Caco-2 (cell line): ENCODE data around the gene ABCC4. TPM values are rescaled to one million over a fixed set of nuclear protein-coding genes. Genes with fewer than 3 reads are reported as not detected.

Experiments used
- BruUV-seq: library from RNA; stranded (reverse); fragments of 400-500 nt; replicated peaks from 2 replicates; lab custom pipeline; 2021; lab: Mats Ljungman, UMichigan
- CTCF ChIA-PET: fragments of 300-600 bp; sonication (Branson Sonifier 250); formaldehyde crosslinking; loops from one replicate; lab custom pipeline; 2022; ENCODE audit warnings: antibody characterized with exemption; lab: Charles Lee
- POLR2A ChIA-PET: fragments of 300-600 bp; sonication (Branson Sonifier 250); formaldehyde crosslinking; loops from one replicate; lab custom pipeline; 2022; ENCODE audit warnings: antibody characterized with exemption; lab: Charles Lee
- DNase-seq, 2 experiments: peaks; one replicate each; pipeline versions ENCODE4 v3.0.0 to v3.0.0-alpha.2; 2020 to 2022
- H3K27me3 ChIP-seq: replicated peaks from 2 replicates; pipeline ENCODE4 v1.6.0; 2011; ENCODE audit warnings: low read length; ENCODE audit not compliant: control insufficient read depth, insufficient read depth
- H3K36me3 ChIP-seq: 2 replicates; pipeline ENCODE4 v1.5.1; 2011; ENCODE audit warnings: low read length; ENCODE audit not compliant: control insufficient read depth, insufficient read depth
- H3K4me1 ChIP-seq: fragments of 250-450 bp; sonication (Bioruptor Pico); 2 replicates; pipeline ENCODE4 v1.5.1; 2020; ENCODE audit warnings: mild to moderate bottlenecking
- H3K4me3 ChIP-seq: 2 replicates; pipeline ENCODE4 v1.5.1; 2011; ENCODE audit warnings: low read depth, mild to moderate bottlenecking, control low read depth, low read length
- H3K9me3 ChIP-seq: fragments of 250-450 bp; sonication (Bioruptor Pico); 2 replicates; pipeline ENCODE4 v1.5.1; 2020; ENCODE audit warnings: mild to moderate bottlenecking, moderate library complexity
- H3K27ac Mint-ChIP-seq: one replicate; pipeline ENCODE4 v1.8.0; 2022; ENCODE audit warnings: mixed read lengths; ENCODE audit not compliant: unreplicated experiment
- H3K27me3 Mint-ChIP-seq: one replicate; pipeline ENCODE4 v1.8.0; 2022; ENCODE audit warnings: mixed read lengths; ENCODE audit not compliant: insufficient read depth, unreplicated experiment
- H3K36me3 Mint-ChIP-seq: one replicate; pipeline ENCODE4 v1.8.0; 2022; ENCODE audit warnings: mild to moderate bottlenecking, mixed read lengths; ENCODE audit not compliant: insufficient read depth, unreplicated experiment
- H3K4me1 Mint-ChIP-seq: one replicate; pipeline ENCODE4 v1.8.0; 2022; ENCODE audit warnings: low read depth, mixed read lengths; ENCODE audit not compliant: unreplicated experiment
- H3K4me3 Mint-ChIP-seq: one replicate; pipeline ENCODE4 v1.8.0; 2022; ENCODE audit warnings: mild to moderate bottlenecking, moderate library complexity, mixed read lengths; ENCODE audit not compliant: unreplicated experiment
- H3K9me3 Mint-ChIP-seq: one replicate; pipeline ENCODE4 v1.8.0; 2022; ENCODE audit warnings: mixed read lengths; ENCODE audit not compliant: unreplicated experiment
- intact Hi-C: fragments of 100-400 bp; cut with micrococcal nuclease; formaldehyde crosslinking; loops from one replicate; pipeline ENCODE4 v1.10.0; 2022; ENCODE audit not compliant: unreplicated experiment
- total RNA-seq: library from RNA; stranded (reverse); gene quantifications from 2 replicates; pipeline ENCODE4 v1.2.3, GENCODE V29; 2022
- TF ChIP-seq, protein P1 (sequence below), 2 experiments: fragments of 200-600 bp in 1 of 2; IDR thresholded peaks; 1 replicate in 1 of 2; 2 replicates in 1 of 2; pipeline versions ENCODE4 v1.5.1 to v1.8.0; 2011 to 2022; ENCODE audit warnings: antibody characterized with exemption in 1 of 2, control low read depth in 1 of 2, inconsistent platforms in 1 of 2, low read depth in 1 of 2, low read length in 1 of 2, mild to moderate bottlenecking in 1 of 2, moderate library complexity in 1 of 2; ENCODE audit not compliant: insufficient read depth in 1 of 2, severe bottlenecking in 1 of 2, unreplicated experiment in 1 of 2

ABCC4 gene
- total RNA-seq, 1 experiment from 2014 or later, result 51.9 TPM

- POLR2A ChIA-PET, result no interaction called here
- H3K27ac Mint-ChIP-seq, result no peak overlapping the region
Observed at GRCh38 chr13:95112883-95113282, 188.4 kb downstream of the ABCC4 start.

GRCh38 chr13:95111608-95112007 is 189.6 kb downstream of the ABCC4 start:
- H3K4me3 ChIP-seq, result no peak overlapping the region
- peaks cover 17% of the 10 kb centered on the region; the same call in 1 of the 2 replicates for H3K4me1 ChIP-seq
- peaks cover 51% of the 10 kb centered on the region for H3K36me3 Mint-ChIP-seq
- peaks cover 12% of the 10 kb centered on the region for H3K9me3 Mint-ChIP-seq
- peaks cover 2% of the 10 kb centered on the region; the same call in 1 of the 2 replicates for H3K36me3 ChIP-seq
- H3K27me3 ChIP-seq, result no peaks in the 10 kb centered on the region
- intact Hi-C loops, result no loop called here
- peaks cover 12% of the 10 kb centered on the region for H3K4me1 Mint-ChIP-seq
- H3K9me3 ChIP-seq, result no peaks in the 10 kb centered on the region
- CTCF ChIA-PET, result no interaction called here
- POLR2A ChIA-PET, result no interaction called here
- H3K27ac Mint-ChIP-seq, result no peak overlapping the region
- BruUV-seq, result no TSS peak
- no peaks in the 10 kb centered on the region for H3K27me3 Mint-ChIP-seq
- TF ChIP-seq, protein P1, sequence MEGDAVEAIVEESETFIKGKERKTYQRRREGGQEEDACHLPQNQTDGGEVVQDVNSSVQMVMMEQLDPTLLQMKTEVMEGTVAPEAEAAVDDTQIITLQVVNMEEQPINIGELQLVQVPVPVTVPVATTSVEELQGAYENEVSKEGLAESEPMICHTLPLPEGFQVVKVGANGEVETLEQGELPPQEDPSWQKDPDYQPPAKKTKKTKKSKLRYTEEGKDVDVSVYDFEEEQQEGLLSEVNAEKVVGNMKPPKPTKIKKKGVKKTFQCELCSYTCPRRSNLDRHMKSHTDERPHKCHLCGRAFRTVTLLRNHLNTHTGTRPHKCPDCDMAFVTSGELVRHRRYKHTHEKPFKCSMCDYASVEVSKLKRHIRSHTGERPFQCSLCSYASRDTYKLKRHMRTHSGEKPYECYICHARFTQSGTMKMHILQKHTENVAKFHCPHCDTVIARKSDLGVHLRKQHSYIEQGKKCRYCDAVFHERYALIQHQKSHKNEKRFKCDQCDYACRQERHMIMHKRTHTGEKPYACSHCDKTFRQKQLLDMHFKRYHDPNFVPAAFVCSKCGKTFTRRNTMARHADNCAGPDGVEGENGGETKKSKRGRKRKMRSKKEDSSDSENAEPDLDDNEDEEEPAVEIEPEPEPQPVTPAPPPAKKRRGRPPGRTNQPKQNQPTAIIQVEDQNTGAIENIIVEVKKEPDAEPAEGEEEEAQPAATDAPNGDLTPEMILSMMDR (IDR thresholded peaks at IDR 0.05; ENCODE audit: insufficient read depth in 1 of 2, low read depth in 1 of 2, low read length in 1 of 2, severe bottlenecking in 1 of 2, unreplicated experiment in 1 of 2), result no peak
- no peak overlapping the region for H3K4me3 Mint-ChIP-seq
- DNase-seq, result no peak

More at GRCh38 chr13:95112883-95113282, 188.4 kb downstream of the ABCC4 start:
- BruUV-seq, result no TSS peak
- DNase-seq, result no peak
- Mint-ChIP-seq H3K27me3 (no peaks in the 10 kb centered on the region), H3K4me1 (peaks cover 12% of the 10 kb centered on the region), H3K4me3 (no peak overlapping the region), H3K9me3 (peaks cover 12% of the 10 kb centered on the region), H3K36me3 (peaks cover 51% of the 10 kb centered on the region)
- intact Hi-C loops, result no loop called here
- Histone ChIP-seq H3K9me3 (no peaks in the 10 kb centered on the region), H3K36me3 (peaks cover 2% of the 10 kb centered on the region; the same call in 1 of the 2 replicates), H3K27me3 (no peaks in the 10 kb centered on the region), H3K4me1 (peaks cover 17% of the 10 kb centered on the region; the same call in 1 of the 2 replicates), H3K4me3 (no peak overlapping the region)
- CTCF ChIA-PET, result no interaction called here
- TF ChIP-seq, protein P1 (IDR thresholded peaks at IDR 0.05; ENCODE audit: insufficient read depth in 1 of 2, low read depth in 1 of 2, low read length in 1 of 2, severe bottlenecking in 1 of 2, unreplicated experiment in 1 of 2), result no peak

DNA sequence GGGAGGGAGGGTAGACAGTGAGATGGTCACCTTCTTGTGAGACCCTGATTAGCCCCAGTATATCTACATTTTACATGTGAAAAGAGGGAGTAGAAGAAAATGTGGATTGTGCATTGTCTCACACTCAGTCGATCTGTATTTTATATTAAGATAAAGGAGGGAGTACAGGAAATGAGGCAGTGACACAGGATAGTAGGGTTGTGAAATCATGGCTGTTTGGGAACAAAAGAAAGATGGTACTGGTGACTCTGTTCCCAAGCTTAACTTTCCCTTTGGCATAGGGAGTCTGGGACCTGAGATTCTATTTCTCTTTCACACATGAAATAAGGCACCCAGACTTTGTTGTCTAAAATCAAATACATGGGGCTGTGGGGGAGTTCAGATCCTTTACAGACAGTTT is 194.7 kb downstream of the ABCC4 start:
- Mint-ChIP-seq H3K27me3 (no peaks in the 10 kb centered on the region), H3K9me3 (peaks cover 12% of the 10 kb centered on the region), H3K27ac (no peak overlapping the region), H3K4me3 (no peak overlapping the region), H3K4me1 (no peaks in the 10 kb centered on the region), H3K36me3 (peaks cover 30% of the 10 kb centered on the region)
- Histone ChIP-seq H3K9me3 (no peaks in the 10 kb centered on the region), H3K4me1 (no peaks in the 10 kb centered on the region), H3K4me3 (no peak overlapping the region), H3K27me3 (no peaks in the 10 kb centered on the region), H3K36me3 (0 out of 2 replicates have a peak, but pooled peaks cover 2% of the 10 kb centered on the region)
- ChIA-PET POLR2A (no interaction called here), CTCF (no interaction called here)
- TF ChIP-seq, protein P1 (IDR thresholded peaks at IDR 0.05; ENCODE audit: insufficient read depth in 1 of 2, low read depth in 1 of 2, low read length in 1 of 2, severe bottlenecking in 1 of 2, unreplicated experiment in 1 of 2), result no peak
- BruUV-seq, result no TSS peak
- intact Hi-C loops, result no loop called here
- no peak for DNase-seq
